GM12878 (cell line): ENCODE measurements around the gene ICAM4. TPM values are rescaled to one million over a fixed set of nuclear protein-coding genes. Genes with fewer than 3 reads are reported as not detected.

Source experiments
- CEBPB ChIP-seq, 2 experiments: fragments of 150-350 bp in 1 of 2; IDR thresholded peaks; 2 replicates each; pipeline ENCODE4 v1.6.1; 2012 to 2014; ENCODE audit warnings: low read depth in 2 of 2, low read length in 2 of 2, borderline replicate concordance in 1 of 2, inconsistent platforms in 1 of 2
- EED ChIP-seq: sonication (generic); IDR thresholded peaks from 2 replicates; pipeline ENCODE4 v1.6.1; 2016; ENCODE audit warnings: antibody characterized with exemption, low read depth
- KLF5 ChIP-seq: fragments of 450-650 bp; IDR thresholded peaks from 2 replicates; pipeline ENCODE4 v1.6.1; 2014; ENCODE audit warnings: mild to moderate bottlenecking; ENCODE audit not compliant: partially characterized antibody
- NR2C2 ChIP-seq: IDR thresholded peaks from 2 replicates; pipeline ENCODE4 v1.6.1; 2011; ENCODE audit warnings: borderline replicate concordance, low read depth; ENCODE audit not compliant: control insufficient read depth, insufficient read length
- RFX5 ChIP-seq: IDR thresholded peaks from 2 replicates; pipeline ENCODE4 v1.6.1; 2011; ENCODE audit warnings: low read depth, low read length, improper control_type of control experiment
- SMARCA5 ChIP-seq: fragments of 450-650 bp; IDR thresholded peaks from 2 replicates; pipeline ENCODE4 v1.6.1; 2017; ENCODE audit warnings: mild to moderate bottlenecking
- SPI1 ChIP-seq: IDR thresholded peaks from 2 replicates; pipeline ENCODE4 v1.6.1; 2011; ENCODE audit warnings: low read depth, mild to moderate bottlenecking, low read length, moderate library complexity, borderline replicate concordance; ENCODE audit not compliant: insufficient read depth
- SRF ChIP-seq, 2 experiments: IDR thresholded peaks; 2 replicates each; pipeline ENCODE4 v1.6.1; 2011; ENCODE audit warnings: low read depth in 2 of 2, low read length in 2 of 2, mild to moderate bottlenecking in 1 of 2, moderate library complexity in 1 of 2
- STAT1 ChIP-seq: fragments of 450-650 bp; conservative IDR thresholded peaks from 2 replicates; pipeline ENCODE4 v1.6.1; 2014; ENCODE audit warnings: antibody characterized with exemption, mild to moderate bottlenecking
- STAT3 ChIP-seq: IDR thresholded peaks from 2 replicates; pipeline ENCODE4 v1.6.1; 2011; ENCODE audit warnings: low read depth, low read length, improper control_type of control experiment
- SUPT20H ChIP-seq: IDR thresholded peaks from 2 replicates; pipeline ENCODE4 v1.6.1; 2011; ENCODE audit warnings: low read depth, mild to moderate bottlenecking, low read length, moderate library complexity, borderline replicate concordance; ENCODE audit not compliant: control insufficient read depth
- ZNF384 ChIP-seq: IDR thresholded peaks from 2 replicates; pipeline ENCODE4 v1.6.1; 2012; ENCODE audit warnings: low read depth, mild to moderate bottlenecking, low read length, improper control_type of control experiment, borderline replicate concordance
- polyA plus RNA-seq, 11 experiments: library from polyadenylated mRNA; depleted of rRNA in 4 of 11; unstranded in 6 of 11; stranded (reverse) in 5 of 11; fragments of >200 nt; fragmentation: Nextera tagmentation in 4 of 11; fragmentation: Illumina TruSeq in 1 of 11; extraction: Ambion mirVana in 4 of 11; extraction: Trizol in 1 of 11; gene quantifications; 1 replicate in 1 of 11; 2 replicates in 10 of 11; pipeline versions ENCODE4 v1.2.1 to v1.2.3, GENCODE V29; 2011 to 2016; ENCODE audit warnings: inconsistent platforms in 2 of 11, missing spikeins in 2 of 11, low read depth in 1 of 11
- total RNA-seq, 4 experiments: library from RNA; depleted of rRNA in 3 of 4; stranded (reverse); fragments of >200 nt in 3 of 4; fragmentation: Illumina TruSeq in 1 of 4; extraction: Trizol in 1 of 4; gene quantifications; 2 replicates each; pipeline versions ENCODE4 v1.2.1 to v1.2.3, GENCODE V29; 2013 to 2021
- TF ChIP-seq, protein P1 (sequence below): fragments of 450-650 bp; formaldehyde crosslinking; IDR thresholded peaks from 2 replicates; pipeline ENCODE4 v1.5.0; 2022; ENCODE audit warnings: mild to moderate bottlenecking, missing genetic modification characterization
- TF ChIP-seq, protein P2 (sequence below): fragments of 150-350 bp; IDR thresholded peaks from 2 replicates; pipeline ENCODE4 v1.6.1; 2016; ENCODE audit warnings: low read depth, low read length
- TF ChIP-seq, protein P3 (sequence below): fragments of 450-650 bp; IDR thresholded peaks from 2 replicates; pipeline ENCODE4 v1.6.1; 2016; ENCODE audit warnings: mild to moderate bottlenecking, moderate library complexity, borderline replicate concordance

ICAM4 gene
- total and polyA plus RNA-seq, 10 of the 15 experiments (the other 5 are each of a cell fraction or from before 2014, with no cell fraction given), result 0.31 to 5.1 (median 1.7) TPM

DNA sequence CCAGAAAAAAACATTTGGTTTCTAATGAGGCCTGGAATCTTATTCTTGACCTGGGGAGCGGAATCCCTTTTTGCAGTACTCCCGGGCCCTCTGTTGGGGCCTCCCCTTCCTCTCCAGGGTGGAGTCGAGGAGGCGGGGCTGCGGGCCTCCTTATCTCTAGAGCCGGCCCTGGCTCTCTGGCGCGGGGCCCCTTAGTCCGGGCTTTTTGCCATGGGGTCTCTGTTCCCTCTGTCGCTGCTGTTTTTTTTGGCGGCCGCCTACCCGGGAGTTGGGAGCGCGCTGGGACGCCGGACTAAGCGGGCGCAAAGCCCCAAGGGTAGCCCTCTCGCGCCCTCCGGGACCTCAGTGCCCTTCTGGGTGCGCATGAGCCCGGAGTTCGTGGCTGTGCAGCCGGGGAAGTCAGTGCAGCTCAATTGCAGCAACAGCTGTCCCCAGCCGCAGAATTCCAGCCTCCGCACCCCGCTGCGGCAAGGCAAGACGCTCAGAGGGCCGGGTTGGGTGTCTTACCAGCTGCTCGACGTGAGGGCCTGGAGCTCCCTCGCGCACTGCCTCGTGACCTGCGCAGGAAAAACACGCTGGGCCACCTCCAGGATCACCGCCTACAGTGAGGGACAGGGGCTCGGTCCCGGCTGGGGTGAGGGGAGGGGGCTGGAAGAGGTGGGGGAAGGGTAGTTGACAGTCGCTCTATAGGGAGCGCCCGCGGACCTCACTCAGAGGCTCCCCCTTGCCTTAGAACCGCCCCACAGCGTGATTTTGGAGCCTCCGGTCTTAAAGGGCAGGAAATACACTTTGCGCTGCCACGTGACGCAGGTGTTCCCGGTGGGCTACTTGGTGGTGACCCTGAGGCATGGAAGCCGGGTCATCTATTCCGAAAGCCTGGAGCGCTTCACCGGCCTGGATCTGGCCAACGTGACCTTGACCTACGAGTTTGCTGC is at the start of gene ICAM4 (continued):
- TF ChIP-seq, protein P1, sequence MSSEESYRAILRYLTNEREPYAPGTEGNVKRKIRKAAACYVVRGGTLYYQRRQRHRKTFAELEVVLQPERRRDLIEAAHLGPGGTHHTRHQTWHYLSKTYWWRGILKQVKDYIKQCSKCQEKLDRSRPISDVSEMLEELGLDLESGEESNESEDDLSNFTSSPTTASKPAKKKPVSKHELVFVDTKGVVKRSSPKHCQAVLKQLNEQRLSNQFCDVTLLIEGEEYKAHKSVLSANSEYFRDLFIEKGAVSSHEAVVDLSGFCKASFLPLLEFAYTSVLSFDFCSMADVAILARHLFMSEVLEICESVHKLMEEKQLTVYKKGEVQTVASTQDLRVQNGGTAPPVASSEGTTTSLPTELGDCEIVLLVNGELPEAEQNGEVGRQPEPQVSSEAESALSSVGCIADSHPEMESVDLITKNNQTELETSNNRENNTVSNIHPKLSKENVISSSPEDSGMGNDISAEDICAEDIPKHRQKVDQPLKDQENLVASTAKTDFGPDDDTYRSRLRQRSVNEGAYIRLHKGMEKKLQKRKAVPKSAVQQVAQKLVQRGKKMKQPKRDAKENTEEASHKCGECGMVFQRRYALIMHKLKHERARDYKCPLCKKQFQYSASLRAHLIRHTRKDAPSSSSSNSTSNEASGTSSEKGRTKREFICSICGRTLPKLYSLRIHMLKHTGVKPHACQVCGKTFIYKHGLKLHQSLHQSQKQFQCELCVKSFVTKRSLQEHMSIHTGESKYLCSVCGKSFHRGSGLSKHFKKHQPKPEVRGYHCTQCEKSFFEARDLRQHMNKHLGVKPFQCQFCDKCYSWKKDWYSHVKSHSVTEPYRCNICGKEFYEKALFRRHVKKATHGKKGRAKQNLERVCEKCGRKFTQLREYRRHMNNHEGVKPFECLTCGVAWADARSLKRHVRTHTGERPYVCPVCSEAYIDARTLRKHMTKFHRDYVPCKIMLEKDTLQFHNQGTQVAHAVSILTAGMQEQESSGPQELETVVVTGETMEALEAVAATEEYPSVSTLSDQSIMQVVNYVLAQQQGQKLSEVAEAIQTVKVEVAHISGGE, result peak; percentile 28; the same call in 1 of the 2 replicates
- TF ChIP-seq RFX5, result no peak
- no peak for TF ChIP-seq SMARCA5
- no peak for TF ChIP-seq SUPT20H
- no peak for TF ChIP-seq STAT3
- no peak for TF ChIP-seq ZNF384
- no peak for TF ChIP-seq SRF (IDR thresholded peaks at IDR 0.05; ENCODE audit: low read depth in 2 of 2, low read length in 2 of 2)
- TF ChIP-seq STAT1, result no peak
- TF ChIP-seq NR2C2, result no peak
- TF ChIP-seq, protein P2, sequence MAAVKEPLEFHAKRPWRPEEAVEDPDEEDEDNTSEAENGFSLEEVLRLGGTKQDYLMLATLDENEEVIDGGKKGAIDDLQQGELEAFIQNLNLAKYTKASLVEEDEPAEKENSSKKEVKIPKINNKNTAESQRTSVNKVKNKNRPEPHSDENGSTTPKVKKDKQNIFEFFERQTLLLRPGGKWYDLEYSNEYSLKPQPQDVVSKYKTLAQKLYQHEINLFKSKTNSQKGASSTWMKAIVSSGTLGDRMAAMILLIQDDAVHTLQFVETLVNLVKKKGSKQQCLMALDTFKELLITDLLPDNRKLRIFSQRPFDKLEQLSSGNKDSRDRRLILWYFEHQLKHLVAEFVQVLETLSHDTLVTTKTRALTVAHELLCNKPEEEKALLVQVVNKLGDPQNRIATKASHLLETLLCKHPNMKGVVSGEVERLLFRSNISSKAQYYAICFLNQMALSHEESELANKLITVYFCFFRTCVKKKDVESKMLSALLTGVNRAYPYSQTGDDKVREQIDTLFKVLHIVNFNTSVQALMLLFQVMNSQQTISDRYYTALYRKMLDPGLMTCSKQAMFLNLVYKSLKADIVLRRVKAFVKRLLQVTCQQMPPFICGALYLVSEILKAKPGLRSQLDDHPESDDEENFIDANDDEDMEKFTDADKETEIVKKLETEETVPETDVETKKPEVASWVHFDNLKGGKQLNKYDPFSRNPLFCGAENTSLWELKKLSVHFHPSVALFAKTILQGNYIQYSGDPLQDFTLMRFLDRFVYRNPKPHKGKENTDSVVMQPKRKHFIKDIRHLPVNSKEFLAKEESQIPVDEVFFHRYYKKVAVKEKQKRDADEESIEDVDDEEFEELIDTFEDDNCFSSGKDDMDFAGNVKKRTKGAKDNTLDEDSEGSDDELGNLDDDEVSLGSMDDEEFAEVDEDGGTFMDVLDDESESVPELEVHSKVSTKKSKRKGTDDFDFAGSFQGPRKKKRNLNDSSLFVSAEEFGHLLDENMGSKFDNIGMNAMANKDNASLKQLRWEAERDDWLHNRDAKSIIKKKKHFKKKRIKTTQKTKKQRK, result no peak
- TF ChIP-seq, protein P3, sequence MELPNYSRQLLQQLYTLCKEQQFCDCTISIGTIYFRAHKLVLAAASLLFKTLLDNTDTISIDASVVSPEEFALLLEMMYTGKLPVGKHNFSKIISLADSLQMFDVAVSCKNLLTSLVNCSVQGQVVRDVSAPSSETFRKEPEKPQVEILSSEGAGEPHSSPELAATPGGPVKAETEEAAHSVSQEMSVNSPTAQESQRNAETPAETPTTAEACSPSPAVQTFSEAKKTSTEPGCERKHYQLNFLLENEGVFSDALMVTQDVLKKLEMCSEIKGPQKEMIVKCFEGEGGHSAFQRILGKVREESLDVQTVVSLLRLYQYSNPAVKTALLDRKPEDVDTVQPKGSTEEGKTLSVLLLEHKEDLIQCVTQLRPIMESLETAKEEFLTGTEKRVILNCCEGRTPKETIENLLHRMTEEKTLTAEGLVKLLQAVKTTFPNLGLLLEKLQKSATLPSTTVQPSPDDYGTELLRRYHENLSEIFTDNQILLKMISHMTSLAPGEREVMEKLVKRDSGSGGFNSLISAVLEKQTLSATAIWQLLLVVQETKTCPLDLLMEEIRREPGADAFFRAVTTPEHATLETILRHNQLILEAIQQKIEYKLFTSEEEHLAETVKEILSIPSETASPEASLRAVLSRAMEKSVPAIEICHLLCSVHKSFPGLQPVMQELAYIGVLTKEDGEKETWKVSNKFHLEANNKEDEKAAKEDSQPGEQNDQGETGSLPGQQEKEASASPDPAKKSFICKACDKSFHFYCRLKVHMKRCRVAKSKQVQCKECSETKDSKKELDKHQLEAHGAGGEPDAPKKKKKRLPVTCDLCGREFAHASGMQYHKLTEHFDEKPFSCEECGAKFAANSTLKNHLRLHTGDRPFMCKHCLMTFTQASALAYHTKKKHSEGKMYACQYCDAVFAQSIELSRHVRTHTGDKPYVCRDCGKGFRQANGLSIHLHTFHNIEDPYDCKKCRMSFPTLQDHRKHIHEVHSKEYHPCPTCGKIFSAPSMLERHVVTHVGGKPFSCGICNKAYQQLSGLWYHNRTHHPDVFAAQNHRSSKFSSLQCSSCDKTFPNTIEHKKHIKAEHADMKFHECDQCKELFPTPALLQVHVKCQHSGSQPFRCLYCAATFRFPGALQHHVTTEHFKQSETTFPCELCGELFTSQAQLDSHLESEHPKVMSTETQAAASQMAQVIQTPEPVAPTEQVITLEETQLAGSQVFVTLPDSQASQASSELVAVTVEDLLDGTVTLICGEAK, result no peak
- peak; percentile 51; the same call in 1 of the 2 replicates for TF ChIP-seq EED
- no peak for TF ChIP-seq KLF5
- TF ChIP-seq SPI1, result no peak
- no peak for TF ChIP-seq CEBPB (IDR thresholded peaks at IDR 0.05; ENCODE audit: borderline replicate concordance in 1 of 2, low read depth in 2 of 2, low read length in 2 of 2)
